Gastroesophageal sphincter (tissue), 3 donors: ENCODE results near the gene DDX31.

Source experiments
- EP300 ChIP-seq: sonication (generic); formaldehyde crosslinking; IDR thresholded peaks from one replicate; pipeline ENCODE4 v1.6.1; 2017; ENCODE audit warnings: antibody characterized with exemption, mild to moderate bottlenecking
- POLR2A ChIP-seq, 2 donors: fragments of 450-650 bp; IDR thresholded peaks; one replicate each; pipeline ENCODE4 v1.6.1; 2017; ENCODE audit warnings: antibody characterized with exemption in 2 of 2, mild to moderate bottlenecking in 2 of 2, moderate library complexity in 1 of 2
- POLR2AphosphoS5 ChIP-seq: sonication (generic); formaldehyde crosslinking; IDR thresholded peaks from one replicate; pipeline ENCODE4 v1.6.1; 2017; ENCODE audit warnings: antibody characterized with exemption
- TF ChIP-seq, protein P1 (sequence below), 4 experiments: fragments of 200-600 bp in 2 of 4; fragments of 450-650 bp in 2 of 4; sonication (generic) in 1 of 4; IDR thresholded peaks; one replicate each; pipeline ENCODE4 v1.5.1; 2017 to 2019; ENCODE audit warnings: antibody characterized with exemption in 4 of 4, mild to moderate bottlenecking in 2 of 4, moderate library complexity in 2 of 4

GRCh38 chr9:132592451-132592850, 77.3 kb downstream of the DDX31 start:
- no peak for TF ChIP-seq POLR2AphosphoS5
- TF ChIP-seq POLR2A (IDR thresholded peaks at IDR 0.05) = no peak
- TF ChIP-seq EP300 = no peak
- TF ChIP-seq, protein P1, sequence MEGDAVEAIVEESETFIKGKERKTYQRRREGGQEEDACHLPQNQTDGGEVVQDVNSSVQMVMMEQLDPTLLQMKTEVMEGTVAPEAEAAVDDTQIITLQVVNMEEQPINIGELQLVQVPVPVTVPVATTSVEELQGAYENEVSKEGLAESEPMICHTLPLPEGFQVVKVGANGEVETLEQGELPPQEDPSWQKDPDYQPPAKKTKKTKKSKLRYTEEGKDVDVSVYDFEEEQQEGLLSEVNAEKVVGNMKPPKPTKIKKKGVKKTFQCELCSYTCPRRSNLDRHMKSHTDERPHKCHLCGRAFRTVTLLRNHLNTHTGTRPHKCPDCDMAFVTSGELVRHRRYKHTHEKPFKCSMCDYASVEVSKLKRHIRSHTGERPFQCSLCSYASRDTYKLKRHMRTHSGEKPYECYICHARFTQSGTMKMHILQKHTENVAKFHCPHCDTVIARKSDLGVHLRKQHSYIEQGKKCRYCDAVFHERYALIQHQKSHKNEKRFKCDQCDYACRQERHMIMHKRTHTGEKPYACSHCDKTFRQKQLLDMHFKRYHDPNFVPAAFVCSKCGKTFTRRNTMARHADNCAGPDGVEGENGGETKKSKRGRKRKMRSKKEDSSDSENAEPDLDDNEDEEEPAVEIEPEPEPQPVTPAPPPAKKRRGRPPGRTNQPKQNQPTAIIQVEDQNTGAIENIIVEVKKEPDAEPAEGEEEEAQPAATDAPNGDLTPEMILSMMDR (IDR thresholded peaks at IDR 0.05) = no peak
